Activated T-cell treated with anti-CD3 and anti-CD28 coated beads, Interleukin-2, amount 50 U/mL, for 4 hours (primary cell): ENCODE measurements around the gene LGR6. TPM values are rescaled to one million over a fixed set of nuclear protein-coding genes. Genes with fewer than 3 reads are reported as not detected.
"Not testable (repeated sequence)": the region's sequence is repeated elsewhere in the genome, so short reads cannot be mapped to it uniquely, and the experiment has no call there.

Source experiments
- ATAC-seq, 2 donors: fragments of 200-7000 bp; cut with Tn5 transposase; one replicate each; pipeline ENCODE4 v1.10.0; 2021
- DNase-seq: peaks from one replicate; pipeline ENCODE4 v3.0.0-alpha.2; 2020
- H3K27me3 Mint-ChIP-seq: one replicate; pipeline ENCODE4 v1.8.0; 2021; ENCODE audit warnings: low read depth, mixed read lengths
- H3K36me3 Mint-ChIP-seq: one replicate; pipeline ENCODE4 v1.8.0; 2022; ENCODE audit warnings: mixed read lengths; ENCODE audit not compliant: insufficient read depth
- H3K4me1 Mint-ChIP-seq: one replicate; pipeline ENCODE4 v1.8.0; 2021; ENCODE audit warnings: low read depth, mixed read lengths
- H3K4me3 Mint-ChIP-seq: one replicate; pipeline ENCODE4 v1.8.0; 2021; ENCODE audit warnings: mild to moderate bottlenecking, moderate library complexity, mixed read lengths
- H3K9me3 Mint-ChIP-seq: one replicate; pipeline ENCODE4 v1.8.0; 2021; ENCODE audit warnings: mixed read lengths
- total RNA-seq, 3 donors: library from RNA; stranded (reverse); gene quantifications; one replicate each; pipeline ENCODE4 v1.2.1, GENCODE V29; 2021

The LGR6 gene
- total RNA-seq, 3 donors from 2014 or later: 0.08 to 0.21 TPM; not detected in 1

- Mint-ChIP-seq H3K4me1 (peaks cover 3% of the 10 kb centered on the region), H3K4me3 (no peak overlapping the region), H3K9me3 (no peaks in the 10 kb centered on the region), H3K36me3 (no peaks in the 10 kb centered on the region), H3K27me3 (peaks cover 1% of the 10 kb centered on the region)
- DNase-seq (no peak), ATAC-seq (no peak)
These were observed 56.2 kb downstream of the LGR6 start for GRCh38 chr1:202249846-202250245.

DNA sequence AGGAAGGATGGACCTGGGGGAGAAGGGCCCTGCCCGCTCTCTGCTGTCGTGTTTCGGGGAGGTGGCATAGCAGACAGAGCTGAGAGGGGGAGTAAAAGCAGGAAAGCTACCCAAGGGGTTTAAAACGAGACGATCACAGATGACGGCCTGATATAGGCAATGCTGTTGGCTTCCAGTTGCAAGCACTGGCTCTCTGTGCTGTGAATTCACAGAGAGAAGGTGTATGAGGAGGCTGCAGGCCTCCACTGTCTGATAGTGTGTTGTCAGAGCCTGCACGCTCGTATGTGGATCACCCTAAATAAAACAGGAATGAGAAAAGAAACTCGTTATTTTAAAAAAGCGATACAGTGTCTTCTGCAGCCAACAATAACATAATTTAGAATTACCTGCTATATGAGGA, 57.4 kb downstream of the LGR6 start:
- no peaks in the 10 kb centered on the region for H3K9me3 Mint-ChIP-seq
- peaks cover 1% of the 10 kb centered on the region for H3K27me3 Mint-ChIP-seq
- DNase-seq: no peak
- no peak for ATAC-seq
- H3K36me3 Mint-ChIP-seq: no peaks in the 10 kb centered on the region
- peaks cover 3% of the 10 kb centered on the region for H3K4me1 Mint-ChIP-seq
- H3K4me3 Mint-ChIP-seq: no peak overlapping the region

- Mint-ChIP-seq H3K4me3 (no peak overlapping the region), H3K27me3 (peaks cover 1% of the 10 kb centered on the region), H3K36me3 (no peaks in the 10 kb centered on the region), H3K9me3 (no peaks in the 10 kb centered on the region), H3K4me1 (peaks cover 3% of the 10 kb centered on the region)
- no peak for DNase-seq
- ATAC-seq: no peak
These were observed 58.0 kb downstream of the LGR6 start for GRCh38 chr1:202251424-202252256.

- ATAC-seq (no peak), DNase-seq (no peak)
- H3K36me3 Mint-ChIP-seq: no peaks in the 10 kb centered on the region
- H3K27me3 Mint-ChIP-seq: peaks cover 1% of the 10 kb centered on the region
- H3K9me3 Mint-ChIP-seq: no peaks in the 10 kb centered on the region
- H3K4me1 Mint-ChIP-seq: peaks cover 3% of the 10 kb centered on the region
- H3K4me3 Mint-ChIP-seq: no peak overlapping the region
These were observed 58.7 kb downstream of the LGR6 start for GRCh38 chr1:202252271-202252670.

- DNase-seq (no peak), ATAC-seq (no peak)
- Mint-ChIP-seq H3K4me3 (no peak overlapping the region), H3K9me3 (no peaks in the 10 kb centered on the region), H3K36me3 (no peaks in the 10 kb centered on the region), H3K4me1 (peaks cover 3% of the 10 kb centered on the region), H3K27me3 (peaks cover 4% of the 10 kb centered on the region)
These were observed 61.1 kb downstream of the LGR6 start for GRCh38 chr1:202254454-202255252.

- ATAC-seq: no peak
- H3K27me3 Mint-ChIP-seq: peaks cover 8% of the 10 kb centered on the region
- peaks cover 3% of the 10 kb centered on the region for H3K4me1 Mint-ChIP-seq
- H3K9me3 Mint-ChIP-seq: no peaks in the 10 kb centered on the region
- DNase-seq: no peak
- no peaks in the 10 kb centered on the region for H3K36me3 Mint-ChIP-seq
- no peak overlapping the region for H3K4me3 Mint-ChIP-seq
These were observed 61.7 kb downstream of the LGR6 start for GRCh38 chr1:202255343-202255742.

- Mint-ChIP-seq H3K36me3 (no peaks in the 10 kb centered on the region), H3K9me3 (peaks cover 5% of the 10 kb centered on the region), H3K4me1 (no peaks in the 10 kb centered on the region), H3K4me3 (no peak overlapping the region), H3K27me3 (peaks cover 28% of the 10 kb centered on the region)
- DNase-seq (no peak), ATAC-seq (no peak)
These were observed 66.1 kb downstream of the LGR6 start for GRCh38 chr1:202259705-202260104.

GRCh38 chr1:202261209-202261958, 67.8 kb downstream of the LGR6 start:
- not testable (repeated sequence) for H3K36me3 Mint-ChIP-seq, ATAC-seq, DNase-seq, H3K4me1 Mint-ChIP-seq, H3K9me3 Mint-ChIP-seq, H3K4me3 Mint-ChIP-seq
- H3K27me3 Mint-ChIP-seq: peaks cover 43% of the 10 kb centered on the region

DNA sequence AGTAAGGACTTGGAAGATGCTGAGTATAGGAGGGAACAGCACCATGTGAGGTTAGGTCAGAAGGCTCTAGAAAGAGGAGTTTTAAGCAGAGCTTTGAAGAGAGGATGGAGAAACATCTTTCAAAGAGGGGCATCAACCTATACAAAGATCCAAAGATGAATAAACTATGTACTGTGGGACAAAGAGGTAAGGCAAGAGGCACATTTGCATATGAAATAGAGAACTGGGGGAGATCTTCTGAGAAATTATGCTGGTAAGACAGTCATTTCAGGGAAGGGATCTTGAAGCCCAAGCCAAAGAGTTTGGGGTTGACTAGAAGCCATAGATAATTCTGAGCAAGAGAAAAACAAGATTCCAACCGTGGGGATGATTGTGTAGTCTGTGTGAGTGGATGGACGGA, 70.0 kb downstream of the LGR6 start:
- peaks cover 5% of the 10 kb centered on the region for H3K9me3 Mint-ChIP-seq
- H3K4me3 Mint-ChIP-seq: no peak overlapping the region
- DNase-seq: no peak
- H3K36me3 Mint-ChIP-seq: no peaks in the 10 kb centered on the region
- peaks cover 48% of the 10 kb centered on the region for H3K27me3 Mint-ChIP-seq
- no peak for ATAC-seq
- H3K4me1 Mint-ChIP-seq: no peaks in the 10 kb centered on the region

- Mint-ChIP-seq H3K36me3 (no peaks in the 10 kb centered on the region), H3K4me1 (no peaks in the 10 kb centered on the region), H3K9me3 (peaks cover 5% of the 10 kb centered on the region), H3K27me3 (peaks cover 48% of the 10 kb centered on the region), H3K4me3 (no peak overlapping the region)
- ATAC-seq (no peak), DNase-seq (no peak)
These were observed 70.7 kb downstream of the LGR6 start for GRCh38 chr1:202264300-202264699.

GRCh38 chr1:202264726-202265125, 71.1 kb downstream of the LGR6 start:
- Mint-ChIP-seq H3K4me1 (no peaks in the 10 kb centered on the region), H3K4me3 (no peak overlapping the region), H3K36me3 (no peaks in the 10 kb centered on the region), H3K9me3 (peaks cover 5% of the 10 kb centered on the region), H3K27me3 (peaks cover 45% of the 10 kb centered on the region)
- ATAC-seq: no peak
- DNase-seq: no peak

GRCh38 chr1:202266061-202266765, 72.6 kb downstream of the LGR6 start:
- Mint-ChIP-seq H3K27me3 (peaks cover 39% of the 10 kb centered on the region), H3K4me3 (no peak overlapping the region), H3K9me3 (peaks cover 5% of the 10 kb centered on the region), H3K4me1 (no peaks in the 10 kb centered on the region), H3K36me3 (no peaks in the 10 kb centered on the region)
- ATAC-seq (no peak), DNase-seq (no peak)

GRCh38 chr1:202268032-202268431, 74.4 kb downstream of the LGR6 start:
- Mint-ChIP-seq H3K27me3 (peaks cover 35% of the 10 kb centered on the region), H3K36me3 (no peaks in the 10 kb centered on the region), H3K9me3 (no peaks in the 10 kb centered on the region), H3K4me3 (no peak overlapping the region), H3K4me1 (no peaks in the 10 kb centered on the region)
- ATAC-seq (no peak), DNase-seq (no peak)

DNA sequence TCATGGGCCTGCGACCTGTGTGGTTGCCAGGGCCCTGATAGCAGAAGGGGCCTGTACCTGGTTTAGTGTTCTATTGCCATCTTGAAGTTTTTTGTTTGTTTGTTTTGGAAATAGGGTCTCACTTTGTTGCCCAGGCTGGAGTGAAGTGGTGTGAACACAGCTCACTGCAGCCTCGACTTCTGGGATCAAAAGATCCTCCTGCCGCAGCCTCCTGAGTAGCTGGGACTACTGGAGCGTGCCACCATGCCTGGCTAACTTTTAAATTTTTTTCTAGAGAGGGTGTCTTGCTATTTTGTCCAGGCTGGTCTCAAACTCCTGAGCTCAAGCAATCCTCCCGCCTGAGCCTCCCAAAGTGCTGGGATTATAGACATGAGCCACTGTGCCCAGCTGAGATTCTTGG, 75.2 kb downstream of the LGR6 start:
- Mint-ChIP-seq H3K4me3 (no peak overlapping the region), H3K36me3 (no peaks in the 10 kb centered on the region), H3K4me1 (no peaks in the 10 kb centered on the region), H3K9me3 (no peaks in the 10 kb centered on the region), H3K27me3 (peaks cover 27% of the 10 kb centered on the region)
- DNase-seq (no peak), ATAC-seq (no peak)
